Measurements from ENCODE around the gene REV1. TPM values are rescaled to one million over a fixed set of nuclear protein-coding genes. Genes with fewer than 3 reads are reported as not detected.

Gene REV1
- total RNA-seq, 1 donor from 2014 or later = 24.4 TPM

DNA sequence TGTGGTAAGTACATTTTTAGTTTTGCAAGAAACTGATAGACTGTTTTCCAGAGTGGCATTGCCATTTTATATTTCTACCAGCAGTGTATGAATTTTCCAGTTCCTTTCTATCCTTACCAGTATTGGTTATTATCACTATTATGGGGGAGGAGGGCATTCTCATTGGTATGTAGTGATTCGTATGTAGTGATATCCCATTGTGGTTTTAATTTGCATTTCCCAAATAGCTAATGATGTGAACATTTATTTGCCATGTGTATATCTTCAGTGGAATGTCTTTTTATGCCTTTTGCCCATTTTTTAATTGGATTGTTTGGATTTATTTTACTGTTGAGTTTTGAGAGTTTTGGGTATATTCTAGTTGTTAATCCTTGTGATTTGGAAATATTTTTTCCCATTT is 135.7 kb downstream of the REV1 start:
- Histone ChIP-seq H3K4me3 (ENCODE audit: insufficient read depth, low read depth, low read length) (no peak overlapping the region), H3K27ac (ENCODE audit: low read depth, low read length) (no peak overlapping the region), H3K36me3 (ENCODE audit: insufficient read depth, low read length) (no peaks in the 10 kb centered on the region), H3K9ac (ENCODE audit: low read length) (no peak overlapping the region), H3K79me2 (ENCODE audit: insufficient read depth, low read length) (peaks cover 96% of the 10 kb centered on the region), H2AFZ (ENCODE audit: low read depth, low read length) (no peak overlapping the region), H3K9me3 (ENCODE audit: insufficient read depth, low read depth, low read length) (no peaks in the 10 kb centered on the region), H3K27me3 (ENCODE audit: insufficient read depth, low read length) (no peaks in the 10 kb centered on the region), H3K4me2 (ENCODE audit: low read length) (no peak overlapping the region), H3K4me1 (ENCODE audit: insufficient read depth, low read length) (no peaks in the 10 kb centered on the region), H4K20me1 (ENCODE audit: insufficient read depth, low read length) (peaks cover 81% of the 10 kb centered on the region)
- DNase-seq (ENCODE audit: low read depth) = peak; percentile 52
- no peak overlapping the region for H3K4me3 Mint-ChIP-seq (ENCODE audit: unreplicated experiment)
- no peaks in the 10 kb centered on the region for H3K9me3 Mint-ChIP-seq (ENCODE audit: unreplicated experiment)
- H3K27me3 Mint-ChIP-seq (ENCODE audit: low read depth, unreplicated experiment) = no peaks in the 10 kb centered on the region
- H3K27ac Mint-ChIP-seq (ENCODE audit: unreplicated experiment) = peak overlapping the region; percentile 24
- H3K4me1 Mint-ChIP-seq (ENCODE audit: low read depth, unreplicated experiment) = peaks cover 18% of the 10 kb centered on the region
- peak; percentile 34 for FAIRE-seq
- H3K36me3 Mint-ChIP-seq (ENCODE audit: low read depth, unreplicated experiment) = no peaks in the 10 kb centered on the region
- TF ChIP-seq EZH2 (IDR thresholded peaks at IDR 0.05; ENCODE audit: insufficient read depth, low read length) = no peak
- TF ChIP-seq, protein P1, sequence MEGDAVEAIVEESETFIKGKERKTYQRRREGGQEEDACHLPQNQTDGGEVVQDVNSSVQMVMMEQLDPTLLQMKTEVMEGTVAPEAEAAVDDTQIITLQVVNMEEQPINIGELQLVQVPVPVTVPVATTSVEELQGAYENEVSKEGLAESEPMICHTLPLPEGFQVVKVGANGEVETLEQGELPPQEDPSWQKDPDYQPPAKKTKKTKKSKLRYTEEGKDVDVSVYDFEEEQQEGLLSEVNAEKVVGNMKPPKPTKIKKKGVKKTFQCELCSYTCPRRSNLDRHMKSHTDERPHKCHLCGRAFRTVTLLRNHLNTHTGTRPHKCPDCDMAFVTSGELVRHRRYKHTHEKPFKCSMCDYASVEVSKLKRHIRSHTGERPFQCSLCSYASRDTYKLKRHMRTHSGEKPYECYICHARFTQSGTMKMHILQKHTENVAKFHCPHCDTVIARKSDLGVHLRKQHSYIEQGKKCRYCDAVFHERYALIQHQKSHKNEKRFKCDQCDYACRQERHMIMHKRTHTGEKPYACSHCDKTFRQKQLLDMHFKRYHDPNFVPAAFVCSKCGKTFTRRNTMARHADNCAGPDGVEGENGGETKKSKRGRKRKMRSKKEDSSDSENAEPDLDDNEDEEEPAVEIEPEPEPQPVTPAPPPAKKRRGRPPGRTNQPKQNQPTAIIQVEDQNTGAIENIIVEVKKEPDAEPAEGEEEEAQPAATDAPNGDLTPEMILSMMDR (IDR thresholded peaks at IDR 0.05; ENCODE audit: insufficient read depth, low read depth, low read length) = no peak

Other genes starting within 250 kb of the REV1 start
- not detected in 2 replicates for gene LYG2, start 234.4 kb downstream of the REV1 start, total RNA-seq
- 1.1 and 1.3 TPM in 2 replicates for gene LYG1, start 188.8 kb downstream of the REV1 start, total RNA-seq
- 42.8 and 48.3 TPM in 2 replicates for gene TXNDC9, start 153.7 kb downstream of the REV1 start, total RNA-seq
- gene EIF5B, start 152.6 kb downstream of the REV1 start, total RNA-seq = 60.2 and 65.6 TPM in 2 replicates

Measured in astrocyte (in vitro differentiated cells and primary cell).